COLO668 (cell line): ENCODE measurements around the gene MBD6.
"Not testable (repeated sequence)": the region's sequence is repeated elsewhere in the genome, so short reads cannot be mapped to it uniquely, and the experiment has no call there.

Source experiments
- DNase-seq: peaks from one replicate; lab custom pipeline; 2025; ENCODE audit not compliant: unreplicated experiment; lab: John Stamatoyannopoulos, UW

Gene MBD6

DNA sequence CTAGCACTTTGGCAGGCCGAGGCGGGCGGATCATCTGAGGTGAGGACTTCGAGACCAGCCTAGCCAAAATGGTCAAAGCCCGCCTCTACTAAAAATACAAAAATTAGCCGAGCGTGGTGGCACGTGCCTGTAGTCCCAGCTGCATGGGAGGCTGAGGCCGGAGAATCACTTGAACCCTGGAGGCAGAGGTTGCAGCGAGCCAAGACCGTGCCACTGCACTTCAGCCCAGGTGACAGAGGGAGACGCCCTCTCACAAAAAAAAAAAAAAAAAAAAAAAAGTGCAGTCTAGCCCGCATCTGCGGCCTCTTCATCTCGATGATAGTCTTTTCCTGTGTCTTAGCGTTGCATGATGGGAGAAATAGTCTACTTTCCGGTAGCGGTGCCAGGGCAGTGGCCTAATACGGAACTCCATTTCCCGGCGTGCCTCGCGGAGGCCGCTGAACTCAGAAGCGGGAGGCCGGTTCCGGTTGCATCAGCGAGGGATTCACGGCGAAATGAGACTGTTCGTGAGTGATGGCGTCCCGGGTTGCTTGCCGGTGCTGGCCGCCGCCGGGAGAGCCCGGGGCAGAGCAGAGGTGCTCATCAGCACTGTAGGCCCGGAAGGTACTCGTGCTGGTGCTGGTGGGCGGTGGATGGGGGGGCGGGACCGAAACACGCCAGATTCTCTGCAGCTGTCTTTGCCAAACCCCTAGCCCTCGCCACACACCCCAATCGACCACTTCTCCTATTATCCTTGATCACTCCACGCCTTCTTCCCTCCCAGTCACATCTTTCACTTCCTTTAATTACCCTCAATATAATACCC is 34.8 kb upstream of the MBD6 start, which contains the start of gene MARS1:
MARS1 (plus strand) TSS at position 472 of the 805 bp plus-strand sequence; CDS start at position 495, 23 bp downstream.
- DNase-seq, result peak; percentile 89

DNA sequence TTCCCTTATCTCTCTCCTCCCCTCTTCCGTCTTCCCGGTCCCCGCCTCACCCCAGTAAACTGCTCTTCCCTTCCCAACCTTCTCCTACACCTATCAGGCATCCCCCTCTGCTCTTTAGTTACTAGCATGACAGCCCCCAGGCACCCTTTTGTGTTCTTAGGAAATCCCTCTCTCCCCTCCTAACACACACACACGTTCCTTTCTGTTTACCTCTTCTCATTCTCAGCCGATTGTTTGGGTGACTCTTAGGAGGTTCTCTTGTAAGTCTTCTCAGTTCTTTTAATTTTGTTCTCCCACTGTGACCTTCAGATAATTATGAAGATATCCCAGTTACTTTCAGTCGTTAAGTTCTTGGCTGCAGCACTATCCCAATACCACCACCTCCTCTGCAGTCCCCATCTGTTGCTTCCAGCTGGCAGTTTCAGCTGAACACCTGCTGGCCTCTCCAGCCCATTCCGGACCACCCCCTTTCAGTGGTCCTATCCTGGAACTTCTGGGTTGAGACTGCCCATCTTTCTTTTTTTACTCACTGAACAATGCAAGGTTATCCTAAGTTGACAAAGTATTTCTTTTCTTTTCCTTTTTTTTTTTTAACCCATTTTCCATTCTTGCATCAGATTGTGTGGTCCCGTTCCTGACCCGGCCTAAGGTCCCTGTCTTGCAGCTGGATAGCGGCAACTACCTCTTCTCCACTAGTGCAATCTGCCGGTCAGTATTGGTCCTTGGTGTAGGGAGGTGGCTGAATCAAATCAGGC is 34.0 kb upstream of the MBD6 start:
- no peak for DNase-seq

GRCh38 chr12:57489157-57489641 is 33.4 kb upstream of the MBD6 start:
- no peak for DNase-seq

DNA sequence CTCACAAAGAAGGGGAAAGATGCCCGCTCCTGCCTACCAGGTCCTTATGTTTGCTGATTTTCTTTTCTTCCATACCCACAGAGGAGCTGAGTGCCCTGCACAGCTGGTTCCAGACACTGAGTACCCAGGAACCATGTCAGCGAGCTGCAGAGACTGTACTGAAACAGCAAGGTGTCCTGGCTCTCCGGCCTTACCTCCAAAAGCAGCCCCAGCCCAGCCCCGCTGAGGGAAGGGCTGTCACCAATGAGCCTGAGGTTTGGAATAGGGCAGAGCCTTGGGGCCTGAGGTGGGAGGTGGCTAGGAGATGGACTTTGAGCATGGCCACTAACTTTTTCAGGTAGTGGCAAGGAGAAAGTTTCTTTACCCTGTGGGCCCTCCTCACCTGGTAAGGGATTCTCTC is 32.5 kb upstream of the MBD6 start:
- DNase-seq, result no peak

- no peak for DNase-seq
Observed at GRCh38 chr12:57491393-57492280, 31.0 kb upstream of the MBD6 start.

DNA sequence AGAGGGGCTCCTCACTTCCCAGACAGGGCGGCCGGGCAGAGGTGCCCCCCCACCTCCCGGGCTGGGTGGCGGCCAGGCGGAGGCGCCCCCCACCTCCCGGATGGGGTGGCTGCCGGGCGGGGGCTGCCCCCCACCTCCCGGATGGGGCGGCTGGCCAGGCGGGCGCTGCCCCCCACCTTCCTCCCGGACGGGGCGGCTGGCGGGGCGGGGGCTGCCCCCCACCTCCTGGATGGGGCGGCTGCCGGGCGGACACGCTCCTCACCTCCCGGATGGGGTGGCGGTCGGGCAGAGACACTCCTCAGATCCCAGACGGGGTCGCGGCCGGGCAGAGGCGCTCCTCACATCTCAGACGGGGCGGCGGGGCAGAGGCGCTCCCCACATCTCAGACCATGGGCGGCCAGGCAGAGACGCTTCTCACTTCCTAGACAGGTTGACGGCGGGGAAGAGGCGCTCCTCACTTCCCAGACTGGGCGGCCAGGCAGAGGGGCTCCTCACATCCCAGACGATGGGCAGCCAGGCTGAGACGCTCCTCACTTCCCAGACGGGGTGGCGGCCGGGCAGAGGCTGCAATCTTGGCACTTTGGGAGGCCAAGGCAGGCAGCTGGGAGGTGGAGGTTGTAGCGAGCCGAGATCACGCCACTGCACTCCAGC is 27.4 kb upstream of the MBD6 start:
- not testable (repeated sequence) for DNase-seq

DNA sequence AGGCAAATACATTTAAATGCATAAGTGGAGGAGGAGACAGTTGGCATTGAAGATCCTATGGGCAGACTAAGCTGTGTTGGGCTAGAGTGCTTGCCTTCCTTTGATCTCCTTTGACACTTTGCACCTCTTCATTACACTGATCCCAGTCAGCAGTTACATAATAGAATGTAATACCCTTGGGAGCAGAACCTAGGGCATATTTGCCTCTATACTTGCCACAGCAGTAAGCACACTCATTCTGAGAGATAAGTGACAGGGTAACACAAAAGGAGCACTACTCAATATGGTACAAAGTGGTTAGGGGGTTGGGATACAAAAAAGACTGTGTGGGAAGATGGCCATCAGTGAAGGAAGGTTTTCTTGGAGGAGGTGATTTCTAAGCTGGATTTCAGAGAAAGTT is 25.8 kb upstream of the MBD6 start:
- DNase-seq, result no peak

DNA sequence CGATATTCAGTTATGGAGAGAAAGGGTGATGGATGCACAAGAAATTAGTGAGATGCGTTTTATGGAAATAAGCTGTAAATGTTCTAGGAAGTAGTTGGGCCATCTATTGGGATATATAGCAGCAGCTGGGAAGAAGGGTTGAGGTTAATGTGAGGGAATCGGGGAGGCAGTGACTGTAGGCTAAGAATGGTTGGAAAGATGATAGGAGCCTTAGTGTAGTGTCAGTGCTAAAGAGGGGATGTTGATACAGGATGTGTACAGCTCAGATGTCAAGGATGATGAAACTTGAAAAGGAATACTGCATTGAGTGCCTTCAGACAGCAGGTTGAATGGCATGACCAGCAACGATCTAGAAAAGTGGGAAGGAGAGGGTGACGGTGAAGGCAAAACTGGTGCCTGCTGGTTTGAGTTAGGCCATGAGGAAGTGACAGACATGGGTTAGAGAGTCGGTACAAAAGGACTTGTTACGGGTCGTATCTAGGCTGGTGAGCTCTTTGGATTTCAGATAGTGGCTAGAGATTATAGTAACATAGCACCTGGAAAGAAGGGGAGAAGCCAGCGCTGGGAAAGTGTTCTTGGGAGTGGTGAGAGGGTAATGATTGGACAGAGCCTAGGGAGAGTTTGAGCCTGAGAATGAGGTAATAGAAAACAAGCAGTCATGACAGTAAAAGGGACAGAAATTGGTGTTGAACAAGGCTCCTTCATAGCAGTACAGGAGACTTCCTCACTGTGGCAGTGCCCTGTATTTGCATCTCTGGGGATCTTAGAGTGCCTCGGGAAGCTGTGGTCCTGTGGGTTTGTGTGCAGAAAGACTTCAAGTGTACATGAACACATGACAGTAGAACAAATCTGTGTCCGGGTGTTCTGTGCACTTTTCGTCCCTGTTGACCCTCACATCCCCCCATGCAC is 25.1 kb upstream of the MBD6 start:
- no peak for DNase-seq

GRCh38 chr12:57498132-57498502 is 24.5 kb upstream of the MBD6 start:
- no peak for DNase-seq

DNA sequence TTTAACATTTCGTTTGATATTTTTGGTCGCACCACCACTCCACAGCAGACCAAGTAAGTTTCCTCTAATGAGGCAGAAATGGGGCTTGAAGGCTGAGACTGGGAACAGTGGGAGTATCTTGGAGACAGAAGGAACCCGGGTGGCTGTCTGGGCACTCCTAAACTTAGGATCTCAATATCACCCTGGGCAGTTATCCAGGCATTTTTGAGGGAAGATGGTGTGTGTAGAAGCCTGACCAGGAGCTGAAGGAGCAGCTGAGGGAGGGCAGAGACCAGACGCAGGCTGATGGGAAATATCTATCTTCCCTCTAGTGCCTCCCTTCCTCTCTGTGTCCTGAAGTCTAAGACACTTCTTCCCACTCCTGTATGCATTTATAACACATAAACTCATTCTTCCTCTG is 24.1 kb upstream of the MBD6 start:
- DNase-seq, result no peak

GRCh38 chr12:57500213-57500612 is 22.4 kb upstream of the MBD6 start:
- no peak for DNase-seq

DNA sequence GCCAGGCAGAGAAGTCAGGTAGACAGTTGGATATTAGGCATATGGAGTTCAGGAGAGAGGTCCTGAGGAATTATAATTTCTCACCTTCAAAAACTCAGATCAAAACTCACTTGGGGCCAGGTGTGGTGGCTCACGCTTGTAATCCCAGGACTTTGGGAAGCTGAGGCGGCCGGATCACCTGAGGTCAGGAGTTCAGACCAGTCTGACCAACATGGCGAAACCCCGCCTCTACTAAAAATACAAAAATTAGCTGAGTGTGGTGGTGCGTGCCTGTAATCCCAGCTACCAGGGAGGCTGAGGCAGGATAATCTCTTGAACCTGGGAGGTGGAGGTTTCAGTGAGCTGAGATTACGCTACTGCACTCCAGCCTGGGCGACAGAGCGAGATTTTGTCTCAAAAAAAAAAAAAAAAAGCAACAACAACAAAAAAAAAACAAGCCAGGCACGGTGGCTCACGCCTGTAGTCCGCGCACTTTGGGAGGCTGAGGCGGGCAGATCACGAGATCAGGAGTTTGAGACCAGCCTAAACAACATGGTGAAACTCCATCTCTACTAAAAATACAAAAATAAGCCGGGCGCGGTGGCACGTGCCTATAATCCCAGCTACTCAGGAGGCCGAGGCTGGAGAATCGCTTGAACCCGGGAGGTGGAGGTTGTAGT is 20.2 kb upstream of the MBD6 start:
- not testable (repeated sequence) for DNase-seq

GRCh38 chr12:57506541-57506940 is 16.1 kb upstream of the MBD6 start:
- not testable (repeated sequence) for DNase-seq

DNA sequence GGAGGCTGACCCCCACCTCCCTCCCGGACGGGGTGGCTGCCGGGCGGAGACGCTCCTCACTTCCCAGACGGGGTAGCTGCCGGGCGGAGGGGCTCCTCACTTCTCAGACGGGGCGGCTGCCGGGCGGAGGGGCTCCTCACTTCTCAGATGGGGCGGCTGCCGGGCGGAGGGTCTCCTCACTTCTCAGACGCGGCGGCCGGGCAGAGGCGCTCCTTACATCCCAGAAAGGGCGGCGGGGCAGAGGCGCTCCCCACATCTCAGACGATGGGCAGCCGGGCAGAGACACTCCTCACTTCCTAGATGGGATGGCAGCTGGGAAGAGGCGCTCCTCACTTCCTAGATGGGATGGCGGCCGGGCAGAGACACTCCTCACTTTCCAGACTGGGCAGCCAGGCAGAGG is 14.8 kb upstream of the MBD6 start:
- not testable (repeated sequence) for DNase-seq

DNA sequence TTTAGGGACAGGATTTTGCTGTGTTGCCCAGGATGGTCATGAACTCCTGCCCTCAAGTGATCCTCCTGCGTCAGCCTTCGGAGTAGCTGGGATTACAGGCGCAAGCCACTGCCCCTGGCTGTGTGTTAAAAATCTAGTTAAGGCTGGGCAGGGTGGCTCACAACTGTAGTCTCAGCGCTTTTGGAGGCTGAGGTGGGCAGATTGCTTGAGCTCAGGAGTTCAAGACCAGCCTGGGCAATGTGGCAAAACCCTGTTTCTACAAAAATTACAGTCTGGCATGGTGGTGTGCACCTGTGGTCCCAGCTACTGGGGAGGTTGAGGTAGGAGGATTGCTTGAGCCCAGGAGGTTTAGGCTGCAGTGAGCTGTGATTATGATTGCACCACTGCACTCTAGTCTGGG is 11.5 kb upstream of the MBD6 start:
- DNase-seq, result no peak

DNA sequence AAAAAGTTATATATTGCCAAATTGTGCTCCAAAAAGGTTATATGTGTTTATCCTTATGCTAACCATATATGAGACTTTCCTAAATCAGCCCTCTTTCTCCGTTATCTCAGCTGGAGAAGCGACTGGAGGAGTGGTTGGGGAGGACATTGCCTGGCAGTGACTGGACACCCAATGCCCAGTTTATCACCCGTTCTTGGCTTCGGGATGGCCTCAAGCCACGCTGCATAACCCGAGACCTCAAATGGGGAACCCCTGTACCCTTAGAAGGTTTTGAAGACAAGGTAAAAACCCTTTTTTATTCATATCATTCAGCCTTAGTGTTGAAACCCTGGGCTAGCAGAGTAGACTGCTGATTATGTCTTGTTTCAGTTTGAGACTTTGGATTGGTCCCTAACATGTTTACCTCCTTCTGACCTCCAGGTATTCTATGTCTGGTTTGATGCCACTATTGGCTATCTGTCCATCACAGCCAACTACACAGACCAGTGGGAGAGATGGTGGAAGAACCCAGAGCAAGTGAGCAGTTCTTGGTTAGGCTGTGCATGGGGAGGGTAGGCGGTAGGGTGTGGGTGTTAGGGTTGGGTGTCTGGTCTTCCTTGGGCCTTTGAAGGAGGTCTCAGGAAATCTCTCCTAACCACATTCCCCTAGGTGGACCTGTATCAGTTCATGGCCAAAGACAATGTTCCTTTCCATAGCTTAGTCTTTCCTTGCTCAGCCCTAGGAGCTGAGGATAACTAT is 10.9 kb upstream of the MBD6 start:
- DNase-seq, result no peak

- DNase-seq, result no peak
Observed at GRCh38 chr12:57512665-57513064, 10.0 kb upstream of the MBD6 start.

GRCh38 chr12:57513266-57513665 is 9.4 kb upstream of the MBD6 start:
- no peak for DNase-seq
